SK-N-SH (cell line): ENCODE measurements around the gene COL4A6. TPM values are rescaled to one million over a fixed set of nuclear protein-coding genes. Genes with fewer than 3 reads are reported as not detected.
"Not testable (repeated sequence)": the region's sequence is repeated elsewhere in the genome, so short reads cannot be mapped to it uniquely, and the experiment has no call there.

Experiments
- CTCF ChIA-PET: fragments of 300-600, 350-600 bp; formaldehyde crosslinking; extraction: SDS; loops from one replicate; lab custom pipeline; 2021; lab: Yijun Ruan, JAX
- POLR2A ChIA-PET: fragments of 350-600 bp; sonication (Branson Sonifier 250); formaldehyde crosslinking; extraction: SDS; loops from one replicate; lab custom pipeline; 2020; ENCODE audit warnings: antibody characterized with exemption, inconsistent platforms; lab: Yijun Ruan, JAX
- DNase-seq: peaks from one replicate; pipeline ENCODE4 v3.0.0; 2012
- H2AFZ ChIP-seq: fragments of 200-600 bp; sonication (generic); 2 replicates; pipeline ENCODE4 v1.8.1; 2016; ENCODE audit warnings: antibody characterized with exemption, mild to moderate bottlenecking, low read depth
- H3F3A ChIP-seq: fragments of 200-600 bp; sonication (generic); replicated peaks from 2 replicates; pipeline ENCODE3; 2016; ENCODE audit warnings: antibody characterized with exemption, mild to moderate bottlenecking; ENCODE audit not compliant: insufficient read depth
- H3K27ac ChIP-seq, 2 experiments: fragments of 200-500 bp in 1 of 2; fragments of 200-600 bp in 1 of 2; sonication (Bioruptor generic) in 1 of 2; sonication (generic), shearing (Covaris generic) in 1 of 2; 2 replicates each; pipeline versions ENCODE4 v1.5.1 to v1.6.1; 2014 to 2016; ENCODE audit warnings: low read depth in 2 of 2, inconsistent platforms in 1 of 2, low read length in 1 of 2, mild to moderate bottlenecking in 1 of 2, mixed read lengths in 1 of 2
- H3K27me3 ChIP-seq: fragments of 200-600 bp; sonication (generic), shearing (Covaris generic); 2 replicates; pipeline ENCODE4 v1.6.1; 2016; ENCODE audit warnings: mixed run types; ENCODE audit not compliant: insufficient read depth
- H3K36me3 ChIP-seq, 2 experiments: fragments of 200-500 bp in 1 of 2; fragments of 200-600 bp in 1 of 2; sonication (Bioruptor generic) in 1 of 2; sonication (generic) in 1 of 2; replicated peaks in 1 of 2; 2 replicates each; pipeline versions ENCODE3 to v1.5.1; 2014 to 2016; ENCODE audit warnings: low read length in 1 of 2, mild to moderate bottlenecking in 1 of 2; ENCODE audit not compliant: insufficient read depth in 2 of 2, control insufficient read depth in 1 of 2
- H3K4me1 ChIP-seq, 2 experiments: fragments of 200-500 bp in 1 of 2; fragments of 200-600 bp in 1 of 2; sonication (Bioruptor generic) in 1 of 2; sonication (generic), shearing (Covaris generic) in 1 of 2; 2 replicates each; pipeline versions ENCODE4 v1.5.1 to v1.6.1; 2014 to 2016; ENCODE audit warnings: low read depth in 1 of 2, low read length in 1 of 2, mixed run types in 1 of 2; ENCODE audit not compliant: insufficient read depth in 2 of 2, control insufficient read depth in 1 of 2
- H3K4me2 ChIP-seq: fragments of 200-600 bp; sonication (generic), shearing (Covaris generic); 2 replicates; pipeline ENCODE4 v1.6.1; 2017; ENCODE audit warnings: mixed run types
- H3K4me3 ChIP-seq, 2 experiments: fragments of 200-500 bp in 1 of 2; fragments of 200-600 bp in 1 of 2; sonication (Bioruptor generic) in 1 of 2; sonication (generic), shearing (Covaris generic) in 1 of 2; 2 replicates each; pipeline versions ENCODE4 v1.5.1 to v1.8.1; 2014 to 2016; ENCODE audit warnings: low read depth in 2 of 2, inconsistent platforms in 1 of 2, low read length in 1 of 2, mild to moderate bottlenecking in 1 of 2, mixed read lengths in 1 of 2, moderate library complexity in 1 of 2
- H3K79me2 ChIP-seq: fragments of 200-600 bp; sonication (generic); 2 replicates; pipeline ENCODE4 v1.8.1; 2017; ENCODE audit warnings: mild to moderate bottlenecking; ENCODE audit not compliant: insufficient read depth
- H3K9ac ChIP-seq: fragments of 200-600 bp; sonication (generic); 2 replicates; pipeline ENCODE4 v1.6.1; 2017; ENCODE audit warnings: mixed run types
- H3K9me2 ChIP-seq: fragments of 200-600 bp; sonication (generic); 2 replicates; pipeline ENCODE4 v1.6.1; 2017; ENCODE audit warnings: mixed run types
- H3K9me3 ChIP-seq: fragments of 200-600 bp; sonication (generic); 2 replicates; pipeline ENCODE4 v1.6.1; 2017; ENCODE audit warnings: mixed run types, mild to moderate bottlenecking, moderate library complexity
- H4K20me1 ChIP-seq: fragments of 200-600 bp; sonication (generic); 2 replicates; pipeline ENCODE4 v1.6.1; 2017; ENCODE audit warnings: mild to moderate bottlenecking, mixed run types; ENCODE audit not compliant: insufficient read depth
- EP300 ChIP-seq, 2 experiments: IDR thresholded peaks; 2 replicates each; pipeline versions ENCODE4 v1.4.0 to v1.6.1; 2012; ENCODE audit warnings: borderline replicate concordance in 1 of 2, low read depth in 1 of 2, low read length in 1 of 2
- IRF3 ChIP-seq: fragments of 150-350 bp; IDR thresholded peaks from 2 replicates; pipeline ENCODE4 v1.6.1; 2016; ENCODE audit warnings: mild to moderate bottlenecking, low read depth, low read length
- PBX3 ChIP-seq: IDR thresholded peaks from 2 replicates; pipeline ENCODE4; 2012
- RCOR1 ChIP-seq: fragments of 150-350 bp; IDR thresholded peaks from 2 replicates; pipeline ENCODE4 v1.6.1; 2017; ENCODE audit warnings: antibody characterized with exemption, low read length
- RFX5 ChIP-seq: IDR thresholded peaks from 2 replicates; pipeline ENCODE4 v1.6.1; 2012; ENCODE audit warnings: mild to moderate bottlenecking, improper control_type of control experiment, low read length
- TEAD4 ChIP-seq: IDR thresholded peaks from 2 replicates; pipeline ENCODE4 v1.4.0; 2012; ENCODE audit warnings: mild to moderate bottlenecking, borderline replicate concordance; ENCODE audit not compliant: insufficient read depth
- USF1 ChIP-seq: IDR thresholded peaks from 2 replicates; pipeline ENCODE4 v1.4.0; 2012; ENCODE audit warnings: low read depth, borderline replicate concordance
- WGBS: methylation state at CpG from one replicate; pipeline ENCODE4 v1.1.6; 2017; ENCODE audit warnings: low lambda C conversion rate; 5-methylcytosine and 5-hydroxymethylcytosine counted together
- polyA plus RNA-seq, 3 experiments: library from polyadenylated mRNA; depleted of rRNA; stranded (reverse); fragments of >200 nt; gene quantifications; 2 replicates each; pipeline ENCODE4 v1.2.3, GENCODE V29; 2012
- TF ChIP-seq, protein P1 (sequence below): fragments of 200-600 bp; sonication (generic); IDR thresholded peaks from 2 replicates; pipeline ENCODE4 v1.6.1; 2017; ENCODE audit warnings: antibody characterized with exemption, mild to moderate bottlenecking, moderate library complexity

COL4A6 gene
- polyA plus RNA-seq, 1 of the 3 experiments (the other 2 are of a cell fraction): not detected

GRCh38 chrX:108396188-108396891 lies 41.9 kb downstream of the COL4A6 start:
- TF ChIP-seq RCOR1 (no peak), IRF3 (no peak), USF1 (no peak), PBX3 (no peak), EP300 (IDR thresholded peaks at IDR 0.05; ENCODE audit: borderline replicate concordance in 1 of 2, low read depth in 1 of 2, low read length in 1 of 2) (no peak), RFX5 (no peak), TEAD4 (no peak)
- TF ChIP-seq, protein P1, sequence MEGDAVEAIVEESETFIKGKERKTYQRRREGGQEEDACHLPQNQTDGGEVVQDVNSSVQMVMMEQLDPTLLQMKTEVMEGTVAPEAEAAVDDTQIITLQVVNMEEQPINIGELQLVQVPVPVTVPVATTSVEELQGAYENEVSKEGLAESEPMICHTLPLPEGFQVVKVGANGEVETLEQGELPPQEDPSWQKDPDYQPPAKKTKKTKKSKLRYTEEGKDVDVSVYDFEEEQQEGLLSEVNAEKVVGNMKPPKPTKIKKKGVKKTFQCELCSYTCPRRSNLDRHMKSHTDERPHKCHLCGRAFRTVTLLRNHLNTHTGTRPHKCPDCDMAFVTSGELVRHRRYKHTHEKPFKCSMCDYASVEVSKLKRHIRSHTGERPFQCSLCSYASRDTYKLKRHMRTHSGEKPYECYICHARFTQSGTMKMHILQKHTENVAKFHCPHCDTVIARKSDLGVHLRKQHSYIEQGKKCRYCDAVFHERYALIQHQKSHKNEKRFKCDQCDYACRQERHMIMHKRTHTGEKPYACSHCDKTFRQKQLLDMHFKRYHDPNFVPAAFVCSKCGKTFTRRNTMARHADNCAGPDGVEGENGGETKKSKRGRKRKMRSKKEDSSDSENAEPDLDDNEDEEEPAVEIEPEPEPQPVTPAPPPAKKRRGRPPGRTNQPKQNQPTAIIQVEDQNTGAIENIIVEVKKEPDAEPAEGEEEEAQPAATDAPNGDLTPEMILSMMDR: no peak
- Histone ChIP-seq H3K9me3 (no peaks in the 10 kb centered on the region), H3K4me2 (no peak overlapping the region), H4K20me1 (no peaks in the 10 kb centered on the region), H3K9me2 (no peaks in the 10 kb centered on the region), H3K9ac (no peak overlapping the region), H3F3A (no peaks in the 10 kb centered on the region), H3K4me1 (no peaks in the 10 kb centered on the region), H3K79me2 (no peaks in the 10 kb centered on the region), H2AFZ (no peak overlapping the region), H3K27me3 (no peaks in the 10 kb centered on the region), H3K36me3 (no peaks in the 10 kb centered on the region), H3K27ac (no peak overlapping the region), H3K4me3 (no peak overlapping the region)
- CTCF ChIA-PET: no interaction called here
- WGBS: 17% methylated on average over 6 of the region's 6 CpGs
- POLR2A ChIA-PET: no interaction called here
- no peak for DNase-seq

GRCh38 chrX:108390976-108391717 lies 47.1 kb downstream of the COL4A6 start:
- H4K20me1 ChIP-seq, H3F3A ChIP-seq, H2AFZ ChIP-seq, H3K9me3 ChIP-seq, H3K9ac ChIP-seq, H3K79me2 ChIP-seq, H3K4me1 ChIP-seq, H3K9me2 ChIP-seq, H3K4me3 ChIP-seq, H3K27ac ChIP-seq, DNase-seq, H3K36me3 ChIP-seq, POLR2A ChIA-PET, CTCF ChIA-PET, H3K27me3 ChIP-seq, H3K4me2 ChIP-seq: not testable (repeated sequence)
- 20% methylated on average over 4 of the region's 9 CpGs for WGBS
